Skeletal muscle tissue (tissue), 4 donors: Measurements from ENCODE around the gene ARHGAP18. TPM values are rescaled to one million over a fixed set of nuclear protein-coding genes. Genes with fewer than 3 reads are reported as not detected.
A peak's percentile ranks its signal among the peaks of the same experiment; 100 is the strongest.

ENCODE experiments used
- H3K27ac ChIP-seq: one replicate; pipeline ENCODE4 v1.7.0; 2013; ENCODE audit warnings: mild to moderate bottlenecking, low read depth, low read length, inconsistent platforms
- H3K27me3 ChIP-seq, 3 donors: one replicate each; pipeline ENCODE4 v1.7.0; 2013; ENCODE audit warnings: low read length in 3 of 3; ENCODE audit not compliant: control insufficient read depth in 3 of 3, insufficient read depth in 3 of 3
- H3K36me3 ChIP-seq, 3 donors: one replicate each; pipeline ENCODE4 v1.7.0; 2013; ENCODE audit warnings: low read length in 3 of 3; ENCODE audit not compliant: control insufficient read depth in 3 of 3, insufficient read depth in 3 of 3
- H3K4me1 ChIP-seq, 3 donors: one replicate each; pipeline ENCODE4 v1.7.0; 2013; ENCODE audit warnings: low read length in 3 of 3, mild to moderate bottlenecking in 3 of 3; ENCODE audit not compliant: control insufficient read depth in 3 of 3, insufficient read depth in 3 of 3
- H3K4me3 ChIP-seq, 3 donors: one replicate each; pipeline ENCODE4 v1.7.0; 2013; ENCODE audit warnings: low read length in 3 of 3
- H3K9ac ChIP-seq, 3 donors: one replicate each; pipeline ENCODE4 v1.7.0; 2013; ENCODE audit warnings: low read length in 3 of 3, mild to moderate bottlenecking in 3 of 3, moderate library complexity in 2 of 3, low read depth in 1 of 3
- H3K9me3 ChIP-seq, 3 donors: one replicate each; pipeline ENCODE4 v1.7.0; 2013; ENCODE audit warnings: low read length in 3 of 3; ENCODE audit not compliant: control insufficient read depth in 3 of 3
- total RNA-seq: library from RNA; depleted of rRNA; stranded (reverse); fragments of >200 nt; gene quantifications from one replicate; pipeline ENCODE4 v1.2.3, GENCODE V29; 2014
- donor health status: Osteomylitis.

Gene ARHGAP18
- total RNA-seq, 1 donor from 2014 or later, result 12.5 TPM

DNA sequence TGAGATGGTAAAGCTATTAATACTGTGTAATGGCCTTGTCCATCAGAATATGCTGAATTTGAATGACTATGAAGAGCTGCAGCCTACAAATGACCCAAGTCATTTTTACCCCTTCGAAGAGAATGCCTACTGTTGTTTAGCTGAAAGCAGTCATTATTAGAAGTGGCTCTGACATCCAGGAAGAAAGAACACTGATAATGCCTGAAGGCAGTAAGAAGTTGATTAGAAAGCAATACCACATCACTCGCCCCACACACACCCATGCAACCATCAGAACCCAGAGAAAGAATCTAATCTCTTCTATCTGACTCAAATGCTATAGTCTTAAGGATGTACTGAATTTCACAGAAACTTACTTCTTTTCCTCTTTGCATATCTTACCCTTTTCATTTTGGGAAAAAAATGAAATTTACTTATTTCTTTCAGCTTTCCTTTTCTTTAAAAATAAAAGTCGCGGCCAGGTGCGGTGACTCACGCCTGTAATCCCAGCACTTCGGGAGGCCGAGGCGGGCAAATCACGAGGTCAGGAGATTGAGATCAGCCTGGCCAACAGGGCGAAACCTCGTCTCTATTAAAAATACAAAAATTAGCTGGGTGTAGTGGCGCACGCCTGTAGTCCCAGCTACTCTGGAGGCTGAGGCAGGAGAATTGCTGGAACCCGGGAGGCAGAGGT lies 61.0 kb downstream of the ARHGAP18 start:
- H3K4me3 ChIP-seq, result no peak overlapping the region
- peaks cover 0 to 31% (median 6%) of the 10 kb centered on the region in 3 donors for H3K4me1 ChIP-seq

GRCh38 chr6:129647044-129647443 lies 62.9 kb downstream of the ARHGAP18 start:
- peak overlapping the region; percentile 39 for H3K27ac ChIP-seq
- H3K9me3 ChIP-seq, result no peaks in the 10 kb centered on the region
- H3K36me3 ChIP-seq, result no peaks in the 10 kb centered on the region
- H3K27me3 ChIP-seq, result no peaks in the 10 kb centered on the region
- peaks cover 0 to 31% (median 6%) of the 10 kb centered on the region in 3 donors for H3K4me1 ChIP-seq
- H3K9ac ChIP-seq, result no peak overlapping the region
- H3K4me3 ChIP-seq, result no peak overlapping the region

More for the DNA sequence above, 61.0 kb downstream of the ARHGAP18 start:
- Histone ChIP-seq H3K36me3 (no peaks in the 10 kb centered on the region), H3K9ac (no peak overlapping the region), H3K9me3 (no peaks in the 10 kb centered on the region), H3K27me3 (no peaks in the 10 kb centered on the region), H3K27ac (no peak overlapping the region)

DNA sequence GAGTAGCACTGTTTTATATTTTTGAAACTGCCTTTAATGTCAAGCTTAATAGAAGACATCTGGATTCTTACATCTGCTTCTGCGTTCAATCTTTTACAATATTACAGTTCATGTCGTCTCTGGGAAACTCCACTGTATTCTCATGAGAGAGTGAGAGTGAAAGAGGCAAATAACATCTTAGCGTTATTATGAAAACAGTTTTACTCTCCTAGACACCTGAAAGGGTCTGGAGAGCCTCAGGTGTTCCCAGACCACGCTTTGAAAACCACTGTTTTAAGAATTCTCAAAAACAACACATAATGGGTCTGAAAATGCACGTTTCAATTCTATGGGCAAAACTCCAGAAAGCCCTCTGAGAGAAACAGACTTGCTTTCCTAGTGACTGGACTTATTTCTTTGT lies 63.3 kb downstream of the ARHGAP18 start:
- Histone ChIP-seq H3K27me3 (no peaks in the 10 kb centered on the region), H3K9ac (no peak overlapping the region), H3K9me3 (no peaks in the 10 kb centered on the region), H3K27ac (peak overlapping the region; percentile 39), H3K36me3 (no peaks in the 10 kb centered on the region), H3K4me3 (no peak overlapping the region), H3K4me1 (peaks cover 0 to 30% (median 5%) of the 10 kb centered on the region in 3 donors)

- Histone ChIP-seq H3K27ac (peak overlapping the region; percentile 39), H3K9me3 (no peaks in the 10 kb centered on the region), H3K9ac (peak overlapping the region in 1 of 3 donors; percentile 40), H3K4me3 (peak overlapping the region in 1 of 3 donors; percentile 34), H3K27me3 (no peaks in the 10 kb centered on the region), H3K4me1 (peaks cover 3 to 26% (median 3%) of the 10 kb centered on the region in 3 donors), H3K36me3 (peaks cover 0 to 2% (median 0%) of the 10 kb centered on the region in 3 donors)
Measured at GRCh38 chr6:129645830-129646579, 64.0 kb downstream of the ARHGAP18 start.

GRCh38 chr6:129645106-129645829 lies 64.7 kb downstream of the ARHGAP18 start:
- H3K4me3 ChIP-seq, result peak overlapping the region in 1 of 3 donors; percentile 34
- peak overlapping the region; percentile 39 for H3K27ac ChIP-seq
- H3K27me3 ChIP-seq, result no peaks in the 10 kb centered on the region
- peaks cover 0 to 2% (median 0%) of the 10 kb centered on the region in 3 donors for H3K36me3 ChIP-seq
- peaks cover 3 to 19% (median 3%) of the 10 kb centered on the region in 3 donors for H3K4me1 ChIP-seq
- no peaks in the 10 kb centered on the region for H3K9me3 ChIP-seq
- peak overlapping the region in 1 of 3 donors; percentile 40 for H3K9ac ChIP-seq

- no peak overlapping the region for H3K27ac ChIP-seq
- H3K9me3 ChIP-seq, result no peaks in the 10 kb centered on the region
Measured at GRCh38 chr6:129644567-129645015, 65.4 kb downstream of the ARHGAP18 start.

DNA sequence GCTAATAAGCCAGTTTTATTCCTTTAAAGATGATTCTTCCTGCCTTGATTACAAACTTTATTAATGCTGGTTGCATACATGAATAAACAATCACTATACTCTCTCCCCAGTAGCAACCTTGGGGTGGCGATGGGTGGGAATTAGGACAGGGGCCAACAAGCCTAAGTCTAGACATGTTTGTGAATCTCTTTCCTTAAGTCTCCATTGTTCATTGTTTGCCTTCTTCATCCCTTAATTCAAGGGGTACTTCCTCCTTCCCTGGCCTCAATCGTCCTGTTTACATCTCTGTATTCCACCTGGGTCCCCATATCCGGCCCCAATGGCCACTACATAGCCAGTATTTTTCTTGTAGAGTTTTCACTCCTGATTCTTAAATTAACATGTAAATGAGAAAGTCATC lies 66.0 kb downstream of the ARHGAP18 start:
- no peak overlapping the region for H3K4me3 ChIP-seq
- H3K9me3 ChIP-seq, result no peaks in the 10 kb centered on the region
- H3K9ac ChIP-seq, result no peak overlapping the region
- no peak overlapping the region for H3K27ac ChIP-seq
- peaks cover 0 to 2% (median 0%) of the 10 kb centered on the region in 3 donors for H3K36me3 ChIP-seq
- H3K27me3 ChIP-seq, result no peaks in the 10 kb centered on the region
- peaks cover 3 to 19% (median 3%) of the 10 kb centered on the region in 3 donors for H3K4me1 ChIP-seq

More at GRCh38 chr6:129644567-129645015, 65.4 kb downstream of the ARHGAP18 start:
- Histone ChIP-seq H3K4me1 (peaks cover 3 to 19% (median 3%) of the 10 kb centered on the region in 3 donors), H3K36me3 (peaks cover 0 to 2% (median 0%) of the 10 kb centered on the region in 3 donors), H3K27me3 (no peaks in the 10 kb centered on the region), H3K9ac (no peak overlapping the region), H3K4me3 (no peak overlapping the region)

- H3K27me3 ChIP-seq, result no peaks in the 10 kb centered on the region
- no peak overlapping the region for H3K27ac ChIP-seq
- peaks cover 0 to 2% (median 0%) of the 10 kb centered on the region in 3 donors for H3K36me3 ChIP-seq
- no peaks in the 10 kb centered on the region for H3K9me3 ChIP-seq
- H3K9ac ChIP-seq, result no peak overlapping the region
- no peak overlapping the region for H3K4me3 ChIP-seq
- H3K4me1 ChIP-seq, result peaks cover 3 to 19% (median 3%) of the 10 kb centered on the region in 3 donors
Measured at GRCh38 chr6:129643176-129643575, 66.8 kb downstream of the ARHGAP18 start.

GRCh38 chr6:129642322-129642721 lies 67.7 kb downstream of the ARHGAP18 start:
- Histone ChIP-seq H3K27me3 (no peaks in the 10 kb centered on the region), H3K4me3 (no peak overlapping the region), H3K9me3 (no peaks in the 10 kb centered on the region), H3K9ac (no peak overlapping the region), H3K36me3 (peaks cover 0 to 6% (median 0%) of the 10 kb centered on the region in 3 donors), H3K4me1 (peaks cover 3 to 19% (median 3%) of the 10 kb centered on the region in 3 donors), H3K27ac (no peak overlapping the region)
